HG03135 (cell line): ENCODE measurements around the gene TRAM2.

ENCODE experiments used
- ATAC-seq: cut with Tn5 transposase; IDR thresholded peaks from one replicate; pipeline ENCODE4 v1.9.1; 2021; ENCODE audit warnings: mild to moderate bottlenecking, moderate library complexity; ENCODE audit not compliant: unreplicated experiment

Gene TRAM2

DNA sequence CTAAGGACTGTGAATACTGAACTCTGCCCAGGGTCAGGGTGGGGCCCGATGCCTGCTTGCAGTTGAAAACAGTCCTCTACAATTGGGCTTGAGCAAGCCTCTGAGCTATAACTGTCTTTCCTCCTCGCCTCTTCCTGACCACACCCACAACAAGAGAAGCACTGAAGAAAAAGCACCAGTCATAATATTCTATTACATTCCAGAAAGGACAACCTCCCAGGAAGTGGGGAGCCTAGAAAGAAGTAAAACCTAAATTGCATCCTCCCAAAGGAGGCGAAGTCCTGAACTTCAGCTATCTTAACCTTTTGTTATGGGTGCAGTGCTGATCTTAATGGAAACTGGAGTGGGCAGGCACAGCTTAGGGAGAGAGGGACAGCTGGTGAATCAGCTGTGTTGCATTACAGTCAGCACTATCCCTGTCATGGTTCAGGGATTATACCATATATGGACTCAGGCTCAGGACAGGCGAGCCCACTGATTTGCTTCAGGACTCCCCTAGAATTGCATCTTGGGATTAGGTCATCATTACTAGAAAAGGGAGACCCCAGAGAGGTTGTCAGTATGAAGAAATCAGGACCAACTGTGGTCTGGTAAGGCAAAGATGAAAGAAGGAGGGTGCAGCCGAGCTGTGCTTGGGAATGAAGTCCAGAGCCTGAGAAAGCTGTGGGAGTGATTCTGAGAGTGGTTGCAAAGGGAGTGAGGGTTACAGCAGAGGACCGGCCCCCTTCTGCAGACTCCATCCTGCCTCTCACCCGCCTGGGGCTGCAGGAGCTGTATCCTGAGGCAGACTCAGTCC lies 18.3 kb upstream of the TRAM2 start:
- peak; percentile 64 for ATAC-seq

DNA sequence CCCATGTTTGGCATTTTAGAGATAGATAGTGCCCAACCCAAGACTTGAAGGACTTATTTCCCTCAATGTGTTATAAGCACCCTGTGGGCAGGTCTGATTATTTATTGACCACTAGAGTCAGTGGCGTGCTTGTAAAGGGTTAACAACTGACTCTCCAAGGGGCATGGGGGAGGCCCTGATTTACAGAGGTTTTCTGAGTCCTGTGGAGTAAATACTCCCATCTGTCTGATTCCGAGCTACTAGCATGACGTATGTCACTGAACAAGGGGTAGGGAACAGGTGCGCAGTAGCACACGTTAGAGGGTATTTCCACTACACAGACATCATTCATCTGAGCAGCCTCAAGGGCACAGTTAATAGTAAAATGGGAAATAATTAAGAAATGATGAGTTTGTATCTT lies 17.4 kb upstream of the TRAM2 start:
- no peak for ATAC-seq

DNA sequence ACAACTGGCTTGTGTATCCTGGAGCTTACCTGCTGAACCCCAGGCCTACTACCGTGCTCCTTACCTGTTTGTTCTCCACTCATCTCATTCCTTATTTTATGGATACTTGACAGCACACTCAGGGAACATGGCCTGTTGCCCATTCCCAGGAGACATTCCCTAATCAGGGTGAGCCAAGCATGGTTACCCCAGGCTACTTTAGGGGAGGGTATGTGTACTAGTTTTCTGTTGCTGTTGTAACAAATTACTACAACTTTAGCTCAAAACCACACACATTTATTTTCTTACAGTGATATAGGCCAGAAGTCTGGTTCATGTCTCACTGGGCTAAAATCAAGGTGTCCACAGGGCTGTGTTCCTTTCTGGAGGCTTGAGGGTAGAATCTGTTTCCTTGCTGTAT lies 15.0 kb upstream of the TRAM2 start:
- ATAC-seq: no peak

DNA sequence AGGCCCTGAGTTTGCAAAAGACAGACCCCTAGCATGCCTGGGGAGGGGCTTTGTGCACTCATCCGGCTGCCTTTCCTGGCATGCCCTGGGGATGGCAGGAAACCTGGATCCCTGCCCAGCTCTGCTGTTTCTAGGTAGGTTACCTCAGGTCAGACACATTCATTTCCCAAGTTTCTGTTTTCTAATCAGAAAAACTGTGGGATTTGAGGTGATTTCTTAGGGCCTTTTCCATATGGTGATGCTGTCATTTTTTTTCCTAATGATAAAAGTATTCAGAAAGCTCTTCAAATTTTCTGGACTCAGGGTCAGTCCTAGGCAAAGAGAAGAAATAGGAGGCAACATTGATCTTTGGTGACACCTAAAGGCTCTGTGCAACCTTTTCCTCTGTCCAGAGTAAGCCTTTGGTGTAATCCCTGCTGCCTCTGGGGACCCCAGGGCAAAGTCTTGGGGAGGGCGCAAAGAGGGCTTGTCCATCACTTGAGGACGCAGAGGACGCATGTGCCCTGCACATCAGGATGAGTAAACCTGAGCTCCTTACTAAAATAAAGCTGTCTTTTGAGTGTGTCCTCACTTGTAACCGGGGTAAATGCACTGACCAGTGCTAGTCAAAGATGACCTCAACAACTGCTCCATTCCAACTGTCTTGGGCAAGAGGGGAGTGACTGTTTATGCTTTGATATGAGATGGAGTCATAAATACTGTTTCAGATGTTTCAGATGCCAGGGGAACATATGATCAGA lies 13.5 kb upstream of the TRAM2 start:
- ATAC-seq: no peak

DNA sequence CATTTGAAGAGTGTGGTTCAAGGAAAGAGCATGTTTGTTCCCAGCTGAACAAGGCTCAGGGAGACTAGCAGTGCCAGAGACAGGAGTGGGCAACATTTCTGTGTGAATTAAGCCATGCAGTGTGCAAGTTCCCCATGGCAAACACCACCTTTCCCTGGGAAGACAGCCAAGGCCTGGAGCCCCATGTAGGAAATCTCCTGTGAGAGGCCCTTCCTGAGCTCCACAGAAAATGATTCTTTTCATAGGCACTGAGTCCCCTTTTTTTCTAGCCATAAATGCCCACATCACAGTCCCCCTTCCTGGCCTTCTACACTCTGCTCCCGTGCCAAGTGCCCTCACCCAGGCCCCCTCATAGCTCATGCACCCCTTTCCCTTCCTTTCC lies 11.8 kb upstream of the TRAM2 start:
- ATAC-seq: no peak

- no peak for ATAC-seq
Observed at GRCh38 chr6:52588087-52588709, 11.3 kb upstream of the TRAM2 start.

- no peak for ATAC-seq
Observed at GRCh38 chr6:52587001-52587400, 10.1 kb upstream of the TRAM2 start.

DNA sequence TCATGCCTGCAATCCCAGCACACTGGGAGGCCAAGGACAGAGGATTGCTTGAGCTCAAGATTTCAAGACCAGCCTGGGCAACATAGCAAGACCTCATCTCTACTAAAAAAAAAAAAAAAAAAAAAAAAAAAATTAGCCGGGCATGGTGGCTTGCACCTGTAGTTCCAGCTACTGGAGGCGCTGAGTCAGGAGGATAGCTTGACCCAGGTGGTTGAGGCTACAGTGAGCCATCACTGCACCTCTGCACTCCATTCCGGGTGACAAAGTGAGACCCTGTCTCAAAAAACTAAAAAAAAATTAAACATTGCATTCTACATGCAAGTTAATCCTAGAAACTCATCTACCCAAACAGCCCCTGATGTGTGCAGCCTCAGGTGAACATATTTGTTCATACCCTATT lies 7.3 kb upstream of the TRAM2 start:
- ATAC-seq: no peak

- ATAC-seq: no peak
Observed at GRCh38 chr6:52582996-52583395, 6.1 kb upstream of the TRAM2 start.

DNA sequence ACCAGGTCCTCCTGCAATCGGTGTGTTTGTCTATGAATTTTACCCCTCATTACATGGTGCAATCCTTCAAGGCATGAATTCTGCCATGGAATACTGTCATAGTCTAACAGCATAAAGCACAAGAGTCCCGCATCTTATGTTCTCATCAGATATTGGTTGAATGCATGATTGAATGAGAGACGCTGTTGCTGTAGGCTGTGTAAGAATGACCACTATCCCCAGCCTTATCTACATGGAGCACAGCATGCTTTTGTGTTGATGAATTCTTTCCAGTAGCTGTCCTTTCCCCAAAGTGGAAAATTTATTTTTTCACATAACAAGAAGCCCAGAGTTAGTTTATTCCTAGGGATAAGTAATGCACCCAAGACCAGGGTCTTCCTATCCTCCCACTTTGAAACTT lies 5.6 kb upstream of the TRAM2 start:
- no peak for ATAC-seq

DNA sequence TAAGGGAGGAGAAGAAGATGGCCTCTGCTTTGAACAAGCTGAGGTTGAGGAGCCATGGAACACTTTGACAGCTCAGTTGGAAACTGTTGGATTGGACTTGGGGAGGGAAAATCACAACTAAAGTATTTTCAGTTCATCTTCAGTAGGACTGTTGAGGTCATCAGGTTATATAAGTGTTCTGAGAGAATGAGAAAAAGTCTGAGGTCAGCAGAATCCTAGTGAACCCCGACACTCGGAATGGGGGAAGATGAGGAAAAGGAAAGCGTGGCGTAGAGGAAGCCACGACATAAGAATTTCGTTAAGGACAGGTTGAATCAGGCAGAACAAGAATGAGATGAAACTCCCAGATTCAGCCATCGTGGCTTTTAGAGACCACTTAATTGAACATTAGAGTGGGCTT lies 4.0 kb upstream of the TRAM2 start:
- ATAC-seq: no peak

- ATAC-seq: no peak
Observed at GRCh38 chr6:52579006-52579660, 2.3 kb upstream of the TRAM2 start.

GRCh38 chr6:52577778-52578463 lies 1.1 kb upstream of the TRAM2 start:
- ATAC-seq: no peak

- ATAC-seq: peak; percentile 69
Observed at GRCh38 chr6:52576392-52577021, 353 bp downstream of the TRAM2 start.

GRCh38 chr6:52576054-52576391 lies 837 bp downstream of the TRAM2 start:
- ATAC-seq: no peak

DNA sequence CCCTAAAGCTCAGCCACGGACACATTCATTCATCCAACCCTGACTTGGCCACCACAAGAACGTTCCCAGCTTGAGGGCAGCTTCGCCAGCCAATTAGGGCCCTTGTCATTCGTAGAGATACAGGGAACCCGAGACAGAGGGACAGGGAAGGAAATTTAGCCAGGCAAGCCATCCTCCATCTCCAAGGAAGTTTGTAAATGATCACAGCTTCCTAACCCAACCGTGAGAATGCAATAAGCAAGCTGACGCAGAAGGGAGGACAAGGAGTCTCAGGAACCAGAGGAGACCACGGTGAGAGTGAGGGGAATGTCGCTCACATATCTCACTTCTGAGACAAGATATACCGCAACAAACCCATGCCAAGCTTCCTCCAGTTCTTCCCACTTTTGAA lies 1.4 kb downstream of the TRAM2 start:
- no peak for ATAC-seq

- peak; percentile 46 for ATAC-seq
Observed at GRCh38 chr6:52574709-52575501, 2.0 kb downstream of the TRAM2 start.

DNA sequence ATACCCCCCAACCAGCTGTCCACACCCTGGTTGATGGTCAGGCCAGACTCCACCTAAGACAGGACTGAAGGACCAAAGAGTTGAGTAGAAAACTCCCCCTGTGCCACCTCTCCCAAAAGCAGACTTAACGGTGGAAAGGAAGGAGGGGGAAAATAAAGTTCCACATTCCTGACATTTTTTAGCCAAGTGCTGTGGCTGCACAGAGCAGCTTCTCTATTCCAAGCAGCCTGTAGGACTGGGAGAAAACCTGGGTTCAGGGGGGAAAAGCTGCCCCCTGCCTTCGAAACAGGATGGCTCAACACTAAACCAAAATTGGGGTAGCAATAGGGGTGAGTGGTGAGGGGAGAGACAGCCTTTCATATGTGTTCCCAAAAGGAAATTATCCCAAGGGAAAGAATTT lies 3.6 kb downstream of the TRAM2 start:
- ATAC-seq: no peak

DNA sequence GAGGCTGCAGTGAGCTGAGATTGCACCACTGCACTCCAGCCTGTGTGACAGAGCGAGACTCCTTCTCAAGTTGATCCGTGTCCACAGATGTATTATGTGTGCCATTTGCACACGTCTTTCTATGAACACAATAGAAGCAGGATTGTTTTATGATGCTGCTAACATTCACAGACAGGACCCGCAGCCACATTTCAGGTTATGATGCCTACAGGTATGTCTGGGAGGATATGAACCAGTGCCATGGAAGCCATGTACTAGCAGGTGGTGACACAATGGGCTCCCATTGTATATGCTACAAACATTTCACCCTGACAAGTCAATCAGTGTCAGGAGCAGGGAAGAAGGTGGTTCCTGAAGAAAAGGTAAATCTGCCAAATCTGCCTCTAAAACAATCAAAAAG lies 4.3 kb downstream of the TRAM2 start:
- no peak for ATAC-seq
